ENCODE data around the gene MOBP.
"Not testable (repeated sequence)": the region's sequence is repeated elsewhere in the genome, so short reads cannot be mapped to it uniquely, and the experiment has no call there.

MOBP gene

DNA sequence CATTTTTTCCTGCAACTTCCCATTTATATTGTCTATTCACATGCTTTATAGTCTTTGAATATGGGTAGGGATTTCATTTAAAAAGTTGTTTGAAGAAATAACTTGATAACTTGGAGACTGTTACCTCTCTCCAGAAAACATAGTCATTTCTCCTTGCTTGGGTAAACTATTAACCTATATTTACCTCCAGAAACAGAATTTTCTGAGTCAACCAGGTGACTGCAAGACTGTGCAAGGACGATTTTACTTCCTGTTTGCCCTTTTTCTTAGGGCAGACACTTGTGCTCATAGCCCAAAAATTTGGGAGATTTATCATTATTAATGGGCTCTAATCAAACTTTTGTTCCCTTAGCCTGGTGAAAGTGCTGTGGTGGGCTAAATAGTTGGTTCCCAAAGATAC lies 14.3 kb upstream of the MOBP start:
- Histone ChIP-seq H3F3A (ENCODE audit: insufficient read depth) (no peaks in the 10 kb centered on the region), H3K4me3 (ENCODE audit: insufficient read depth, low read length, poor library complexity, severe bottlenecking) (no peak overlapping the region), H3K9me3 (ENCODE audit: insufficient read depth, low read length) (no peaks in the 10 kb centered on the region), H3K27ac (ENCODE audit: low read depth, low read length) (no peak overlapping the region), H3K4me2 (ENCODE audit: low read depth, low read length, poor library complexity, severe bottlenecking) (no peak overlapping the region), H3K27me3 (ENCODE audit: low read length) (no peaks in the 10 kb centered on the region; the same call in none of the 2 replicates), H3K9me2 (replicated peaks; ENCODE audit: insufficient read depth, low read length) (no peaks in the 10 kb centered on the region), H2AFZ (ENCODE audit: low read depth, low read length, severe bottlenecking) (no peak overlapping the region), H3K9ac (ENCODE audit: low read length) (no peak overlapping the region), H3K36me3 (ENCODE audit: low read length) (no peaks in the 10 kb centered on the region), H3K79me2 (ENCODE audit: insufficient read depth, low read length) (no peaks in the 10 kb centered on the region), H4K20me1 (ENCODE audit: low read depth, low read length) (no peaks in the 10 kb centered on the region)
- TF ChIP-seq EZH2phosphoT487 (conservative IDR thresholded peaks at IDR 0.05; ENCODE audit: low read length): no peak
- TF ChIP-seq, protein P1, sequence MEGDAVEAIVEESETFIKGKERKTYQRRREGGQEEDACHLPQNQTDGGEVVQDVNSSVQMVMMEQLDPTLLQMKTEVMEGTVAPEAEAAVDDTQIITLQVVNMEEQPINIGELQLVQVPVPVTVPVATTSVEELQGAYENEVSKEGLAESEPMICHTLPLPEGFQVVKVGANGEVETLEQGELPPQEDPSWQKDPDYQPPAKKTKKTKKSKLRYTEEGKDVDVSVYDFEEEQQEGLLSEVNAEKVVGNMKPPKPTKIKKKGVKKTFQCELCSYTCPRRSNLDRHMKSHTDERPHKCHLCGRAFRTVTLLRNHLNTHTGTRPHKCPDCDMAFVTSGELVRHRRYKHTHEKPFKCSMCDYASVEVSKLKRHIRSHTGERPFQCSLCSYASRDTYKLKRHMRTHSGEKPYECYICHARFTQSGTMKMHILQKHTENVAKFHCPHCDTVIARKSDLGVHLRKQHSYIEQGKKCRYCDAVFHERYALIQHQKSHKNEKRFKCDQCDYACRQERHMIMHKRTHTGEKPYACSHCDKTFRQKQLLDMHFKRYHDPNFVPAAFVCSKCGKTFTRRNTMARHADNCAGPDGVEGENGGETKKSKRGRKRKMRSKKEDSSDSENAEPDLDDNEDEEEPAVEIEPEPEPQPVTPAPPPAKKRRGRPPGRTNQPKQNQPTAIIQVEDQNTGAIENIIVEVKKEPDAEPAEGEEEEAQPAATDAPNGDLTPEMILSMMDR (IDR thresholded peaks at IDR 0.05; ENCODE audit: insufficient read depth, low read length, poor library complexity, severe bottlenecking): no peak

DNA sequence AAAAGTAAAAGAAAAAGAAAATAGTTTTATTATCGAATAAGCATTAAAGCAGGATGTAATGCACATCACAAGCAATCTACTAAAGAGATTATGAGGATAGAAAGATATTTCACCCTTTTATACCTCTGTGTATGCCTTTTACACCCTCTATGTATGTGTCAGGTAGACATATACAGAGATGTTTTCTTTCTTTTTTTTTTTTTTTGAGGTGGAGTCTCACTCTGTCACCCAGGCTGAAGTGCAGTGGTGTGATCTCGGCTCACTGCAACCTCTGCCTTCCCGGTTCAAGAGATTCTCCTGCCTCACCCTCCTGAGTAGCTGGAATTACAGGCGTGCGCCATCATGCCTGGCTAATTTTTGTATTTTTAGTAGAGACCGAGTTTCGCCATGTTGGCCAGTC lies 13.6 kb upstream of the MOBP start:
- H3K9me2 ChIP-seq (replicated peaks; ENCODE audit: insufficient read depth, low read length); H3F3A ChIP-seq (ENCODE audit: insufficient read depth); H3K79me2 ChIP-seq (ENCODE audit: insufficient read depth, low read length); H3K4me2 ChIP-seq (ENCODE audit: low read depth, low read length, poor library complexity, severe bottlenecking); H3K27ac ChIP-seq (ENCODE audit: low read depth, low read length); H4K20me1 ChIP-seq (ENCODE audit: low read depth, low read length); H3K4me3 ChIP-seq (ENCODE audit: insufficient read depth, low read length, poor library complexity, severe bottlenecking); H3K9me3 ChIP-seq (ENCODE audit: insufficient read depth, low read length); H3K9ac ChIP-seq (ENCODE audit: low read length); H3K27me3 ChIP-seq (ENCODE audit: low read length); H3K36me3 ChIP-seq (ENCODE audit: low read length); H2AFZ ChIP-seq (ENCODE audit: low read depth, low read length, severe bottlenecking): not testable (repeated sequence)

DNA sequence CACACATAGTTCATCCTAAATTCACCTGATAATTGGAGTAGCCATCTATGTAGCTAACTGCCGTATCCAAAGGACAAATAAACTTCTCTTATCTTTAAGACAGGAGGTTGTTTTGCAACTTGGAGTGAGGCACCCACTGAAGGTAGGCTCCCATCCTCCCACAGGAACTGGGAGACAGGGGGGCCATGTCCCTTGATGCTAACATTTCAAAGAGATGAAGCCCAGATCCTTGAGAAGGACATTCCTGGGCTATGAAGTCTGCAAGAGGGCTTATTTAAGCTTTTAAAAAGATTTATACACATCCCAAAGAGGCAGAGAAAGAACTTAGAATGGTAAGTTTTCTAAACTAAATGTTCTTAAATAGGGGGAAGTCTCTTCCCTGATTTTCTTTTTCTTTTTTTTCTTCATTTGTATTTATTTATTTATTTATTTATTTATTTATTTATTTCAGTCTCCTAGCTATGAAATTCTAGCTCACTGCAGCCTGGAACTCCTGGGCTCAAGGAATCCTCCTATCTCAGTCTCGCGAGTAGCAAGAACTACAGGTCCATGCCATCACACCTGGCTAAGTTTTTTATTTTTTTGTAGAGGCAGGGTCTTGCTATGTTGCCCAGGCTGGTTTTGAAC lies 12.8 kb upstream of the MOBP start:
- H3K27ac ChIP-seq (ENCODE audit: low read depth, low read length): no peak overlapping the region
- H3F3A ChIP-seq (ENCODE audit: insufficient read depth): no peaks in the 10 kb centered on the region
- H3K9ac ChIP-seq (ENCODE audit: low read length): no peak overlapping the region
- no peaks in the 10 kb centered on the region for H3K36me3 ChIP-seq (ENCODE audit: low read length)
- no peaks in the 10 kb centered on the region; the same call in none of the 2 replicates for H3K27me3 ChIP-seq (ENCODE audit: low read length)
- no peaks in the 10 kb centered on the region for H3K79me2 ChIP-seq (ENCODE audit: insufficient read depth, low read length)
- H3K9me3 ChIP-seq (ENCODE audit: insufficient read depth, low read length): no peaks in the 10 kb centered on the region
- no peaks in the 10 kb centered on the region for H3K9me2 ChIP-seq (replicated peaks; ENCODE audit: insufficient read depth, low read length)
- no peak overlapping the region for H3K4me3 ChIP-seq (ENCODE audit: insufficient read depth, low read length, poor library complexity, severe bottlenecking)
- no peak overlapping the region for H3K4me2 ChIP-seq (ENCODE audit: low read depth, low read length, poor library complexity, severe bottlenecking)
- TF ChIP-seq EZH2phosphoT487 (conservative IDR thresholded peaks at IDR 0.05; ENCODE audit: low read length): no peak
- TF ChIP-seq, protein P1 (IDR thresholded peaks at IDR 0.05; ENCODE audit: insufficient read depth, low read length, poor library complexity, severe bottlenecking): no peak
- H4K20me1 ChIP-seq (ENCODE audit: low read depth, low read length): no peaks in the 10 kb centered on the region
- H2AFZ ChIP-seq (ENCODE audit: low read depth, low read length, severe bottlenecking): no peak overlapping the region

DNA sequence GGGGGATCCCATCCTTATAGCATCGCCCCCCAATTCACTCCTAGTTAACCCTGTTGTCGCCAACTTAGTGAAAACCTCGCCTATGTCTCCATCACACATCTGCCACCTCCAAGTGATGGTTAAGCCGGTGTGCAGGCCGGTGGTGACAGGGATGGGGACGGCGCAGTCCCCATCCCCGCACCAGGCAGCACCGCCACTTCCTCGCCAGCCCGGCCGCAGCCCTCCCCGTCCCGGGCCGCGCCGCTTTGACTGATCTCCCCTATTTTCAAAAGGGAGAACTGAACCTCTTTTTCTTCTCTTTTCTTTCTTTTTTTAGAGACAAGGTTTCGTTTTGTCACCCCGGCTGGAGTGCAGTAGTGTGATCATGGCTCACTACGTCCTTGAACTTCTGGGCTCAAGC lies 11.3 kb upstream of the MOBP start:
- Histone ChIP-seq H3K27me3 (ENCODE audit: low read length) (no peaks in the 10 kb centered on the region; the same call in none of the 2 replicates), H3K9me3 (ENCODE audit: insufficient read depth, low read length) (no peaks in the 10 kb centered on the region), H3K79me2 (ENCODE audit: insufficient read depth, low read length) (no peaks in the 10 kb centered on the region), H3K9me2 (replicated peaks; ENCODE audit: insufficient read depth, low read length) (no peaks in the 10 kb centered on the region), H2AFZ (ENCODE audit: low read depth, low read length, severe bottlenecking) (no peak overlapping the region), H3K4me2 (ENCODE audit: low read depth, low read length, poor library complexity, severe bottlenecking) (no peak overlapping the region), H3K36me3 (ENCODE audit: low read length) (no peaks in the 10 kb centered on the region), H3K9ac (ENCODE audit: low read length) (no peak overlapping the region), H4K20me1 (ENCODE audit: low read depth, low read length) (no peaks in the 10 kb centered on the region), H3K4me3 (ENCODE audit: insufficient read depth, low read length, poor library complexity, severe bottlenecking) (no peak overlapping the region), H3K27ac (ENCODE audit: low read depth, low read length) (no peak overlapping the region), H3F3A (ENCODE audit: insufficient read depth) (no peaks in the 10 kb centered on the region)
- TF ChIP-seq, protein P1 (IDR thresholded peaks at IDR 0.05; ENCODE audit: insufficient read depth, low read length, poor library complexity, severe bottlenecking): no peak
- no peak for TF ChIP-seq EZH2phosphoT487 (conservative IDR thresholded peaks at IDR 0.05; ENCODE audit: low read length)

All from SU-DHL-6 (cell line).